Breast epithelium (tissue), 4 donors: ENCODE data around the gene LDLRAD4. TPM values are rescaled to one million over a fixed set of nuclear protein-coding genes. Genes with fewer than 3 reads are reported as not detected.

Experiments
- DNase-seq, 2 donors: peaks; one replicate each; pipeline ENCODE4 v3.0.0-alpha.2; 2019; ENCODE audit warnings: low spot score in 2 of 2
- H3K27ac ChIP-seq, 2 donors: fragments of 200-600 bp; sonication (generic) in 1 of 2; one replicate each; pipeline ENCODE4 v1.5.1; 2016 to 2019; ENCODE audit warnings: mild to moderate bottlenecking in 1 of 2
- H3K27me3 ChIP-seq, 2 donors: fragments of 200-600 bp; sonication (generic) in 1 of 2; one replicate each; pipeline versions ENCODE4 v1.5.1 to v1.6.0; 2017 to 2019; ENCODE audit warnings: control low read depth in 1 of 2, mild to moderate bottlenecking in 1 of 2
- H3K36me3 ChIP-seq: fragments of 200-600 bp; one replicate; pipeline ENCODE4 v1.5.1; 2019
- H3K4me1 ChIP-seq, 2 donors: fragments of 200-600 bp; sonication (generic); one replicate each; pipeline ENCODE4 v1.5.1; 2016 to 2019; ENCODE audit warnings: control low read depth in 1 of 2
- H3K4me3 ChIP-seq, 3 donors: fragments of 200-600 bp; sonication (generic); 1 replicate in 2 of 3; 2 replicates in 1 of 3; pipeline ENCODE4 v1.5.1; 2016 to 2019; ENCODE audit warnings: mild to moderate bottlenecking in 3 of 3, moderate library complexity in 2 of 3
- H3K9me3 ChIP-seq, 2 donors: fragments of 200-600 bp; sonication (generic) in 1 of 2; one replicate each; pipeline ENCODE4 v1.5.1; 2016 to 2019; ENCODE audit warnings: control low read depth in 1 of 2
- POLR2A ChIP-seq: fragments of 450-650 bp; IDR thresholded peaks from one replicate; pipeline ENCODE4 v1.6.1; 2016; ENCODE audit warnings: antibody characterized with exemption, mild to moderate bottlenecking, moderate library complexity
- POLR2AphosphoS5 ChIP-seq, 3 donors: sonication (generic); formaldehyde crosslinking; IDR thresholded peaks; one replicate each; pipeline ENCODE4 v1.6.1; 2017; ENCODE audit warnings: antibody characterized with exemption in 3 of 3
- intact Hi-C: fragments of 100-400 bp; cut with DNase I; formaldehyde crosslinking; loops from one replicate; pipeline ENCODE4 v1.15.1; 2023; ENCODE audit warnings: low total_unique reads
- total RNA-seq, 3 donors: library from RNA; depleted of rRNA; stranded (reverse); fragments of >200 nt; gene quantifications; one replicate each; pipeline ENCODE4 v1.1.0, GENCODE V29; 2016
- TF ChIP-seq, protein P1 (sequence below), 3 donors: fragments of 450-650 bp; IDR thresholded peaks; one replicate each; pipeline ENCODE4 v1.5.1; 2016 to 2017; ENCODE audit warnings: antibody characterized with exemption in 3 of 3, mild to moderate bottlenecking in 3 of 3, moderate library complexity in 3 of 3

The LDLRAD4 gene
- total RNA-seq, 3 donors from 2014 or later, result 28.5 to 94.3 (median 42.9) TPM

DNA sequence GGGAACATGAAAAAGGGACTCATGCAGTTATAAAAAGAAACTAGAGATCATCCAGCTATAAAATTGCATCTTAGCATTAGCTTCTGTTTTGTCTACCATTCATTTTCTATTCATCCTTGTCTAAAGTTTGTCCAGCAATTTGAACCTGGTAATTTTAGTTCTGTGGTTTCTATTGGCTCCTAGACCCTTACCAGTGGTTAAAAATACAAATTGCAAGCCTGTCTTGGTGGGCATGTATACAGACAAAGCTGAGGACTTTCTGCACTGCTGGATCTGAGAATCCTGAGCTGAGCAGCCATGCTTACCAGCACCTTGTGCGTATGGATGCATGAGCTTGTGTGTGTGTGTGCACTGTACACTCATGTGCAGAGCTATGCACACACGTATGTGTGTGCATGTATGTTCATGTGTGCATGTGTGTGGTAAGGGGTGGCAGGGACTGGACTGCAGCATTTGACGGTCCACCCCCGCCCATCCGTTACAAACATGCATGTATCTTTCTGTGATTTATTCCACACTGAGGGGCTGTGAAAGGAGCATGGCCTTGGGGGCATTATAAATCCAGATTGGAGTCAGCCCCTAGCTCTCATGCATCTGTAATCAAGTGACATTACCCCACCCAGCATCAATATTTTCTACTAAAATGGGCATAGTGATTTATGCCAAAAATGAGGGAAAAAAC is 363.1 kb downstream of the LDLRAD4 start:
- intact Hi-C loops, result no loop called here

DNA sequence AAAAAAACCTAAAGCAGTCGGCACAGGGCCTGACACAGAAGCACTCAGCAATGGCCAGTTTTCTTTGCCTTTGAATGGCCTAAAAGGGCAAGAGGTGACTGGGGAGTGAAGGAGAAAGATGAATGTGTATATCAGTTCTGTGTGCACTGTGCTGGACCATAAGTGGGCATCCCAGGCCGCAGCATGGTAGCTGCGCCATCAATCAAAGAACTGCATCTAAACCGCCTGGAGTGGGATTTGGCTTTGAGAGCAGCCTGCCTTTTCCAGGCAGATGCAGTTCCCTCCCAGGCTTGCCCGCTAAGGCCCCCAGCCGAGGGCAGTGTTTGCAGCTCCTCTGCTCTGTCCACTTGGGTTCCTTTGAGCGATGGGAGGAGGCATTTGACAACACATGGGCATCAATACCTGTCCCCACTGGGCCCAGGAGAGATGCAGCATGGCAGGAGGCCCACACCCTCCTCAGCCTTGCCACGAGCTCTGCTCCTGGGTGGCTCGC is 363.7 kb downstream of the LDLRAD4 start:
- Histone ChIP-seq H3K36me3 (no peaks in the 10 kb centered on the region), H3K4me1 (no peaks in the 10 kb centered on the region), H3K9me3 (no peaks in the 10 kb centered on the region), H3K27me3 (no peaks in the 10 kb centered on the region), H3K27ac (no peak overlapping the region), H3K4me3 (no peak overlapping the region)
- no peak for DNase-seq
- intact Hi-C loops, result no loop called here
- TF ChIP-seq POLR2A, result no peak
- no peak for TF ChIP-seq POLR2AphosphoS5 (IDR thresholded peaks at IDR 0.05)
- TF ChIP-seq, protein P1, sequence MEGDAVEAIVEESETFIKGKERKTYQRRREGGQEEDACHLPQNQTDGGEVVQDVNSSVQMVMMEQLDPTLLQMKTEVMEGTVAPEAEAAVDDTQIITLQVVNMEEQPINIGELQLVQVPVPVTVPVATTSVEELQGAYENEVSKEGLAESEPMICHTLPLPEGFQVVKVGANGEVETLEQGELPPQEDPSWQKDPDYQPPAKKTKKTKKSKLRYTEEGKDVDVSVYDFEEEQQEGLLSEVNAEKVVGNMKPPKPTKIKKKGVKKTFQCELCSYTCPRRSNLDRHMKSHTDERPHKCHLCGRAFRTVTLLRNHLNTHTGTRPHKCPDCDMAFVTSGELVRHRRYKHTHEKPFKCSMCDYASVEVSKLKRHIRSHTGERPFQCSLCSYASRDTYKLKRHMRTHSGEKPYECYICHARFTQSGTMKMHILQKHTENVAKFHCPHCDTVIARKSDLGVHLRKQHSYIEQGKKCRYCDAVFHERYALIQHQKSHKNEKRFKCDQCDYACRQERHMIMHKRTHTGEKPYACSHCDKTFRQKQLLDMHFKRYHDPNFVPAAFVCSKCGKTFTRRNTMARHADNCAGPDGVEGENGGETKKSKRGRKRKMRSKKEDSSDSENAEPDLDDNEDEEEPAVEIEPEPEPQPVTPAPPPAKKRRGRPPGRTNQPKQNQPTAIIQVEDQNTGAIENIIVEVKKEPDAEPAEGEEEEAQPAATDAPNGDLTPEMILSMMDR (IDR thresholded peaks at IDR 0.05), result no peak

More for the DNA sequence above, 363.1 kb downstream of the LDLRAD4 start:
- H3K4me1 ChIP-seq, result no peaks in the 10 kb centered on the region
- H3K27me3 ChIP-seq, result no peaks in the 10 kb centered on the region
- DNase-seq, result no peak
- TF ChIP-seq POLR2A (no peak), POLR2AphosphoS5 (IDR thresholded peaks at IDR 0.05) (no peak)
- TF ChIP-seq, protein P1 (IDR thresholded peaks at IDR 0.05), result no peak
- H3K36me3 ChIP-seq, result no peaks in the 10 kb centered on the region
- H3K27ac ChIP-seq, result no peak overlapping the region
- no peak overlapping the region for H3K4me3 ChIP-seq
- H3K9me3 ChIP-seq, result no peaks in the 10 kb centered on the region

DNA sequence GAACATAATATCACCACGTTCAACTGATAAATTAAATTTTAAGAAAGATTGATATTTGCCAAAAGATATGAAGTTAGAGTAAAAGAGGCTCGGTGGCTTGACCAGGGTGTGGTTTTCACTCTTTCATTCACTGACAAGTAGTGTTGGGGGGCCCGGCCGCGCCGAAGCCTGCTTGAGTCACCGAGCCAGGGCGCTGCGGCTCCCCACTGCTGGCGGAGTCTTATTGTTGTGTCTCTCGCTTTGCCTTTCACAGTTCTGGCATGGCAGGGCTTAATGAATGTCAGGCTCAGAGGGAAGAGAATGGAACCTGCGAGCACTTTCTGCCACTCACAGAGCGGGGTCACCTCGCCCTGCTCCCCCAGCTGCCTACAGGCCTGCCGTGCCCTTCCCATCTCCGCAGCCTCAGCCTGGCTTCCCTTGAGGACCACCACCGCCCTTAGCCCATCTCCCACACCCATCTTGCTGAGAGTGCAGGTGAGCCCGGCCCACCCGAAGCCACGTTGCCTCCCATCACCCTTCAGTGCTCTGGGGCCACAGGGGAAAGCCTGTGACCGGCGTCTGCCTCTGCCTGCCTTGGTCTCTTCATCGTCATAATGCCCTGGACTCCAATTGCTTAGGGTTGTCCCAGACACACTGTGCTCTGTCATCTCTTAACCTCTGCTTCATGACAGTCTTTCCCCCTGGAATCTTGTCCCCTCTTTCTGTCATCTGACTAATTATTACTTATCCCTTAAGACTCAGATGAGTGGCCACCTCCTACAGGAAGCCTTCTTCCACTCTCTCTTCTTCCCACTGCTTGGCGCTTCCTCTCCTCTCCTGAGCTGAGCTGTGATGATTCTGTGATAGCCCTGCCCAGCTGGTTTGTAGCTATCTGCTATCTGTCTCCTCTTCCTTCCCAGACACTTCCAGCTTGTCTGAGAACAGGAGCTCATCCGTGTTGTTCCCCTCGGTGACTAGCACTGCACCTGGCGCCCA is 365.3 kb downstream of the LDLRAD4 start:
- no peak overlapping the region for H3K27ac ChIP-seq
- DNase-seq, result no peak
- H3K9me3 ChIP-seq, result no peaks in the 10 kb centered on the region
- H3K4me1 ChIP-seq, result no peaks in the 10 kb centered on the region
- TF ChIP-seq POLR2A, result no peak
- TF ChIP-seq, protein P1 (IDR thresholded peaks at IDR 0.05), result no peak
- TF ChIP-seq POLR2AphosphoS5 (IDR thresholded peaks at IDR 0.05), result no peak
- no peak overlapping the region for H3K4me3 ChIP-seq
- intact Hi-C loops, result no loop called here
- H3K27me3 ChIP-seq, result no peaks in the 10 kb centered on the region
- no peaks in the 10 kb centered on the region for H3K36me3 ChIP-seq

DNA sequence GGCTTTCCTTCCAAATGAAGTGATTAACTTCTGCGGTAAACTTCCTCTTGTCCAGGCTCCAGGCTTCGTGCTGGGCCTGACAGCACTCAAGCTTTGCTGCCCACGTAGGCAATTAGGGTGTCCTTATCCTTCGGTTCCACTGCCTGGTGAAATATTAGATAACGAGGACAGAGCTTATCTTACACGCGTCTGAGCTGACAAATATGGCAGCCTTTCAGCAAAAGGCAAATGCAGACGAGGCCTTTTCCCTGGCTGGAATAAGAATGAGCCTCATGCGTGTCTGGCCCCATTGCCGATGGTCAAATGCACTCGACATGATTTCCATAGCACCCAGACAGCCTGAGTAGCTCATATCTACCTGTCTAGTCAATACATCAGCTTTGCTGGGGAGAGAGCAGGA is 366.3 kb downstream of the LDLRAD4 start:
- TF ChIP-seq, protein P1 (IDR thresholded peaks at IDR 0.05), result no peak
- TF ChIP-seq POLR2A (no peak), POLR2AphosphoS5 (IDR thresholded peaks at IDR 0.05) (no peak)
- no peaks in the 10 kb centered on the region for H3K9me3 ChIP-seq
- no peaks in the 10 kb centered on the region for H3K27me3 ChIP-seq
- intact Hi-C loops, result no loop called here
- H3K36me3 ChIP-seq, result no peaks in the 10 kb centered on the region
- H3K4me3 ChIP-seq, result no peak overlapping the region
- H3K27ac ChIP-seq, result no peak overlapping the region
- no peak for DNase-seq
- H3K4me1 ChIP-seq, result no peaks in the 10 kb centered on the region
